ENCODE data around the gene FBXL13. TPM values are rescaled to one million over a fixed set of nuclear protein-coding genes. Genes with fewer than 3 reads are reported as not detected.

The FBXL13 gene
- total RNA-seq, 1 experiment from 2014 or later, result 0.43 TPM

- Mint-ChIP-seq H3K27ac (ENCODE audit: unreplicated experiment) (no peak overlapping the region), H3K9me3 (ENCODE audit: unreplicated experiment) (no peaks in the 10 kb centered on the region), H3K4me1 (ENCODE audit: low read depth, unreplicated experiment) (no peaks in the 10 kb centered on the region), H3K36me3 (ENCODE audit: insufficient read depth, unreplicated experiment) (no peaks in the 10 kb centered on the region), H3K4me3 (ENCODE audit: unreplicated experiment) (no peak overlapping the region), H3K27me3 (ENCODE audit: insufficient read depth, unreplicated experiment) (no peaks in the 10 kb centered on the region)
- intact Hi-C loops (cut with micrococcal nuclease; ENCODE audit: unreplicated experiment), result no loop called here
- no peak overlapping the region for H3K4me3 ChIP-seq (ENCODE audit: low read depth, low read length)
- no TSS peak for BruUV-seq (replicated peaks)
- no peaks in the 10 kb centered on the region for H3K27me3 ChIP-seq (replicated peaks; ENCODE audit: control insufficient read depth, insufficient read depth, low read length)
- DNase-seq, result no peak
- no peaks in the 10 kb centered on the region for H3K9me3 ChIP-seq
- POLR2A ChIA-PET, result no interaction called here
- no peaks in the 10 kb centered on the region; the same call in 1 of the 2 replicates for H3K4me1 ChIP-seq
- no peak for TF ChIP-seq CTCF (IDR thresholded peaks at IDR 0.05; ENCODE audit: insufficient read depth in 1 of 2, low read depth in 1 of 2, low read length in 1 of 2, severe bottlenecking in 1 of 2, unreplicated experiment in 1 of 2)
- CTCF ChIA-PET, result no interaction called here
- no peaks in the 10 kb centered on the region for H3K36me3 ChIP-seq (ENCODE audit: control insufficient read depth, insufficient read depth, low read length)
These were observed 237.6 kb downstream of the FBXL13 start for GRCh38 chr7:102836977-102837376.

- POLR2A ChIA-PET, result no interaction called here
- H3K36me3 Mint-ChIP-seq (ENCODE audit: insufficient read depth, unreplicated experiment), result no peaks in the 10 kb centered on the region
- no peaks in the 10 kb centered on the region; the same call in 1 of the 2 replicates for H3K4me1 ChIP-seq
- no peak overlapping the region for H3K27ac Mint-ChIP-seq (ENCODE audit: unreplicated experiment)
- H3K4me3 Mint-ChIP-seq (ENCODE audit: unreplicated experiment), result no peak overlapping the region
- CTCF ChIA-PET, result no interaction called here
- no peak for DNase-seq
- BruUV-seq (replicated peaks), result no TSS peak
- no peaks in the 10 kb centered on the region for H3K36me3 ChIP-seq (ENCODE audit: control insufficient read depth, insufficient read depth, low read length)
- no peaks in the 10 kb centered on the region for H3K9me3 Mint-ChIP-seq (ENCODE audit: unreplicated experiment)
- no peaks in the 10 kb centered on the region for H3K27me3 ChIP-seq (replicated peaks; ENCODE audit: control insufficient read depth, insufficient read depth, low read length)
- no peak overlapping the region for H3K4me3 ChIP-seq (ENCODE audit: low read depth, low read length)
- intact Hi-C loops (cut with micrococcal nuclease; ENCODE audit: unreplicated experiment), result no loop called here
- no peaks in the 10 kb centered on the region for H3K9me3 ChIP-seq
- no peaks in the 10 kb centered on the region for H3K27me3 Mint-ChIP-seq (ENCODE audit: insufficient read depth, unreplicated experiment)
- no peak for TF ChIP-seq CTCF (IDR thresholded peaks at IDR 0.05; ENCODE audit: insufficient read depth in 1 of 2, low read depth in 1 of 2, low read length in 1 of 2, severe bottlenecking in 1 of 2, unreplicated experiment in 1 of 2)
- H3K4me1 Mint-ChIP-seq (ENCODE audit: low read depth, unreplicated experiment), result no peaks in the 10 kb centered on the region
These were observed 238.2 kb downstream of the FBXL13 start for GRCh38 chr7:102836191-102836919.

GRCh38 chr7:102834999-102835398 lies 239.6 kb downstream of the FBXL13 start:
- Mint-ChIP-seq H3K27me3 (ENCODE audit: insufficient read depth, unreplicated experiment) (no peaks in the 10 kb centered on the region), H3K4me3 (ENCODE audit: unreplicated experiment) (no peak overlapping the region), H3K4me1 (ENCODE audit: low read depth, unreplicated experiment) (no peaks in the 10 kb centered on the region), H3K9me3 (ENCODE audit: unreplicated experiment) (no peaks in the 10 kb centered on the region), H3K36me3 (ENCODE audit: insufficient read depth, unreplicated experiment) (no peaks in the 10 kb centered on the region), H3K27ac (ENCODE audit: unreplicated experiment) (no peak overlapping the region)
- no peak for TF ChIP-seq CTCF (IDR thresholded peaks at IDR 0.05; ENCODE audit: insufficient read depth in 1 of 2, low read depth in 1 of 2, low read length in 1 of 2, severe bottlenecking in 1 of 2, unreplicated experiment in 1 of 2)
- Histone ChIP-seq H3K27me3 (replicated peaks; ENCODE audit: control insufficient read depth, insufficient read depth, low read length) (no peaks in the 10 kb centered on the region), H3K36me3 (ENCODE audit: control insufficient read depth, insufficient read depth, low read length) (no peaks in the 10 kb centered on the region), H3K4me1 (no peaks in the 10 kb centered on the region; the same call in 1 of the 2 replicates), H3K4me3 (ENCODE audit: low read depth, low read length) (no peak overlapping the region), H3K9me3 (no peaks in the 10 kb centered on the region)
- no peak for DNase-seq
- ChIA-PET CTCF (no interaction called here), POLR2A (no interaction called here)
- no TSS peak for BruUV-seq (replicated peaks)
- intact Hi-C loops (cut with micrococcal nuclease; ENCODE audit: unreplicated experiment), result no loop called here

All from Caco-2 (cell line).